Fibroblast of skin of right biceps (primary cell): ENCODE data around the gene HBA1.
"Not testable (repeated sequence)": the region's sequence is repeated elsewhere in the genome, so short reads cannot be mapped to it uniquely, and the experiment has no call there.

Source experiments
- DNase-seq: peaks from one replicate; pipeline ENCODE4 v3.0.0-alpha.2; 2013

The HBA1 gene

DNA sequence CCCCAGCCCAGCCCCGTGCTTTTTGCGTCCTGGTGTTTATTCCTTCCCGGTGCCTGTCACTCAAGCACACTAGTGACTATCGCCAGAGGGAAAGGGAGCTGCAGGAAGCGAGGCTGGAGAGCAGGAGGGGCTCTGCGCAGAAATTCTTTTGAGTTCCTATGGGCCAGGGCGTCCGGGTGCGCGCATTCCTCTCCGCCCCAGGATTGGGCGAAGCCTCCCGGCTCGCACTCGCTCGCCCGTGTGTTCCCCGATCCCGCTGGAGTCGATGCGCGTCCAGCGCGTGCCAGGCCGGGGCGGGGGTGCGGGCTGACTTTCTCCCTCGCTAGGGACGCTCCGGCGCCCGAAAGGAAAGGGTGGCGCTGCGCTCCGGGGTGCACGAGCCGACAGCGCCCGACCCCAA lies 474 bp upstream of the HBA1 start:
- not testable (repeated sequence) for DNase-seq

DNA sequence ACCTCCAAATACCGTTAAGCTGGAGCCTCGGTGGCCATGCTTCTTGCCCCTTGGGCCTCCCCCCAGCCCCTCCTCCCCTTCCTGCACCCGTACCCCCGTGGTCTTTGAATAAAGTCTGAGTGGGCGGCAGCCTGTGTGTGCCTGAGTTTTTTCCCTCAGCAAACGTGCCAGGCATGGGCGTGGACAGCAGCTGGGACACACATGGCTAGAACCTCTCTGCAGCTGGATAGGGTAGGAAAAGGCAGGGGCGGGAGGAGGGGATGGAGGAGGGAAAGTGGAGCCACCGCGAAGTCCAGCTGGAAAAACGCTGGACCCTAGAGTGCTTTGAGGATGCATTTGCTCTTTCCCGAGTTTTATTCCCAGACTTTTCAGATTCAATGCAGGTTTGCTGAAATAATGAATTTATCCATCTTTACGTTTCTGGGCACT lies 928 bp downstream of the HBA1 start:
- no peak for DNase-seq

DNA sequence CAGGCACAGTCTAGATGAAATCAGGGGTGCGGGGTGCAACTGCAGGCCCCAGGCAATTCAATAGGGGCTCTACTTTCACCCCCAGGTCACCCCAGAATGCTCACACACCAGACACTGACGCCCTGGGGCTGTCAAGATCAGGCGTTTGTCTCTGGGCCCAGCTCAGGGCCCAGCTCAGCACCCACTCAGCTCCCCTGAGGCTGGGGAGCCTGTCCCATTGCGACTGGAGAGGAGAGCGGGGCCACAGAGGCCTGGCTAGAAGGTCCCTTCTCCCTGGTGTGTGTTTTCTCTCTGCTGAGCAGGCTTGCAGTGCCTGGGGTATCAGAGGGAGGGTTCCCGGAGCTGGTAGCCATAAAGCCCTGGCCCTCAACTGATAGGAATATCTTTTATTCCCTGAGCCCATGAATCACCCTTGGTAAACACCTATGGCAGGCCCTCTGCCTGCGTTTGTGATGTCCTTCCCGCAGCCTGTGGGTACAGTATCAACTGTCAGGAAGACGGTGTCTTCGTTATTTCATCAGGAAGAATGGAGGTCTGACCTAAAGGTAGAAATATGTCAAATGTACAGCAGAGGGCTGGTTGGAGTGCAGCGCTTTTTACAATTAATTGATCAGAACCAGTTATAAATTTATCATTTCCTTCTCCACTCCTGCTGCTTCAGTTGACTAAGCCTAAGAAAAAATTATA lies 1.6 kb downstream of the HBA1 start:
- no peak for DNase-seq

DNA sequence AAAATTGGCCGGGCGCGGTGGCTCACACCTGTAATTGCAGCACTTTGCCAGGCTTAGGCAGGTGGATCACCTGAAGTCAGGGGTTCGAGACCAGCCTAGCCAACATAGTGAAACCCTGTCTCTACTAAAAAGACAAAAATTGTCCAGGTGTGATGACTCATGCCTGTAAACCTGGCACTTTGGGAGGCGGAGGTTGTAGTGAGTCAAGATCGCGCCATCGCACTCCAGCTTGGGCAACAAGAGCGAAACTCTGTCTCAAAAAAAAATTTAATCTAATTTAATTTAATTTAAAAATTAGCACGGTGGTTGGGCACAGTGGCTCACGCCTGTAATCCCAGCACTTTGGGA lies 2.2 kb downstream of the HBA1 start:
- DNase-seq = no peak

DNA sequence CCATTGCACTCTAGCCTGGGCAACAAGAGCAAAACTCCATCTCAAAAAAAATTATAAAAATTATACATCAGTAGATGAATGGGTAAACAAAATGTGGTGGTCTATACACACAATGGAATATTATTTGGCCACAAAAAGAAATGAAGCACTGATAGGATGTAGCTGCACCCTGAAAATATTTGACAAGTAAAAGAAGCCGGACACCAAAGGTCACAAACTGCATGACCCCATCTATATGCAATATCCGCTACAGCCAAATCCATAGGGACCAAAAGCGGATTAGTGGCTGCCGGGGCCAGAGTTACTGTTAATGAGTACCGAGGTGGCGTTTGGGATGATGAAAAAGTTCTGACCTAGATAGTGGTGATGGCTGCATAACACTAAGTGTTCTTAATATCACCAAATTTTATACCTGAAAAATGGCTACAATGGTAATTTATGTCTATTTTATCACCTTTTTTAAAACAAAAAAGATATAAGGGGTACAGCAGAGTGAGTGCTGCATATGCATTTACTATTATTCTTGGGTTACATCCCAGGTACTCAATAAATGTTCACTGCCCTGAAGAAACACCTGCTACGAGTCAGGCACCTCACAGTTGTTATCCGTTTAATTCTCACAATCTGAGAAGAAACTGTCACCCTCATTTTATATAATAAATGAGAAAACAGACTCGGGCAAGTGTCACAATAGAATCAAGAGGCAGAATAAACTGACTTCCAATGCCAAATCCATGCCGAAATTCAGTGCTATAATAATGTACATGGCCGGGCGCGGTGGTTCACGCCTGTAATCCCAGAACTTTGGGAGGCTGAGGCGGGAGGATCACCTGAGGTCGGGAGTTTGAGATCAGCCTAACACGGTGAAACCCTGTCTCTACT lies 3.0 kb downstream of the HBA1 start:
- no peak for DNase-seq

DNA sequence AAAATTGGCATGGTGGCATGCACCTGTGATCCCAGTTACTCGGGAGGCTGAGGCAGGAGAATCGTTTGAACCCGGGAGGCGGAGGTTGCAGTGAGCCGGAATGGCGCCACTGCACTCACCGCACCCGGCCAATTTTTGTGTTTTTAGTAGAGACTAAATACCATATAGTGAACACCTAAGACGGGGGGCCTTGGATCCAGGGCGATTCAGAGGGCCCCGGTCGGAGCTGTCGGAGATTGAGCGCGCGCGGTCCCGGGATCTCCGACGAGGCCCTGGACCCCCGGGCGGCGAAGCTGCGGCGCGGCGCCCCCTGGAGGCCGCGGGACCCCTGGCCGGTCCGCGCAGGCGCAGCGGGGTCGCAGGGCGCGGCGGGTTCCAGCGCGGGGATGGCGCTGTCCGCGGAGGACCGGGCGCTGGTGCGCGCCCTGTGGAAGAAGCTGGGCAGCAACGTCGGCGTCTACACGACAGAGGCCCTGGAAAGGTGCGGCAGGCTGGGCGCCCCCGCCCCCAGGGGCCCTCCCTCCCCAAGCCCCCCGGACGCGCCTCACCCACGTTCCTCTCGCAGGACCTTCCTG lies 3.7 kb downstream of the HBA1 start, which contains the start of gene HBQ1:
TSS of gene HBQ1 (plus strand) at position 359 of the 575 bp plus-strand sequence. CDS start at position 387, 28 bp downstream.
- DNase-seq = peak; percentile 38

DNA sequence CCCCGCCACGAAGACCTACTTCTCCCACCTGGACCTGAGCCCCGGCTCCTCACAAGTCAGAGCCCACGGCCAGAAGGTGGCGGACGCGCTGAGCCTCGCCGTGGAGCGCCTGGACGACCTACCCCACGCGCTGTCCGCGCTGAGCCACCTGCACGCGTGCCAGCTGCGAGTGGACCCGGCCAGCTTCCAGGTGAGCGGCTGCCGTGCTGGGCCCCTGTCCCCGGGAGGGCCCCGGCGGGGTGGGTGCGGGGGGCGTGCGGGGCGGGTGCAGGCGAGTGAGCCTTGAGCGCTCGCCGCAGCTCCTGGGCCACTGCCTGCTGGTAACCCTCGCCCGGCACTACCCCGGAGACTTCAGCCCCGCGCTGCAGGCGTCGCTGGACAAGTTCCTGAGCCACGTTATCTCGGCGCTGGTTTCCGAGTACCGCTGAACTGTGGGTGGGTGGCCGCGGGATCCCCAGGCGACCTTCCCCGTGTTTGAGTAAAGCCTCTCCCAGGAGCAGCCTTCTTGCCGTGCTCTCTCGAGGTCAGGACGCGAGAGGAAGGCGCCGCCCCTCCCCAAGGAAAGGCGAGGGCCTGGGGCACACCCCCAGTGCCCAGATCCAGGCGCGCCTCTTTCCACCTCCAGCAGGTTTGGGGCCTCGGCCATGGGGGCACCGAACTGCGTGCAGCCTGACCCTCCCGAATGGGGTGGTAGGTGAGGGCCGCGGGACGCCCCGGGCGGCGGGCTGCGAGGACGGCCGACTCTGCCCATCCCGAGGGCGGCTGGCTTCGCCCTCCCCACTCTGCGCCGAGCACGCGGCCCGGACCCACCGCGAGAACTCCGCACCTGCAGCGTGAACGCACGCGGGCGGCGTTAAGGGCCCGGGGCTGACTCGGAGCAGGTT lies 4.4 kb downstream of the HBA1 start:
- peak; percentile 67 for DNase-seq

DNA sequence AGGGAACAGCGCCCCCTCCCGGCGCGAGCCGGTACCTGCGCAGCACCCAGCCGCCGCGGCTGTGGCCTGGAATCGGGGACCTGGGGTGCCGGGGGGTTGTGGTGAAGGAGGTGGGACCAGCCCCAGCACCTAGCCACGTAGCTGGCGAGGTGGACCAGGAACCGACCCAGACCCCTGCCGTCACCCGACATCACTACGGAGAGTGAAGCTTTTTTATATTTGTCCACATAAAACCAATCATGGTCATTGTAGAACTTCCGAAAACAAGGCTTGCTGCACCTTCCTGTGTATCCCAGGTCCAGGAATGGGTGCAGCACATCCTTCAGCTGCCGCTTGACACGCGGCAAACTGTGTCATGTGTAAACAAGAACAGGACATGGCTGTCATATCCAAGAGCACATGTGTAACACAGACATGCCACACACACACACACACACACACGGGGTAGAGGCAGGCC lies 5.1 kb downstream of the HBA1 start:
- peak; percentile 8 for DNase-seq

DNA sequence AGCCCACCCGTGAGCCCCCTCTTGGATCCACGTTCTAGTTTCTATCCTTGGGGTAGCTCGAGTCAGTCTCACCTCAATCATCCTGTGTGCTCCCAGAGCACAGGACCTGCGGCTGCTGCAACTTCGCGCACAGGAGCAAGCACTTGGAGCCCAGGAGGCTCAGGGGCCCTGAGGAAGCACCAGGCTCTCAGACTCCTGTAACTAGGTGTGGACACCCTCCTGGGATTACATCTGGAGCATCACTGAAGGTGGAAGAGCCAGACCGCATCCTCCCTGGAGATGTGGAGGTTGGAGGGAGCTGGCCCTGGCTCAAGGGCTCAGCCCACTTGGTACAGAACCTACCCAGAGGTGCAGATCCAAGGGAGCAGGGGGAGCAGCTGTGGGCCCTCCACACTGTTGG lies 6.5 kb downstream of the HBA1 start:
- DNase-seq = no peak

DNA sequence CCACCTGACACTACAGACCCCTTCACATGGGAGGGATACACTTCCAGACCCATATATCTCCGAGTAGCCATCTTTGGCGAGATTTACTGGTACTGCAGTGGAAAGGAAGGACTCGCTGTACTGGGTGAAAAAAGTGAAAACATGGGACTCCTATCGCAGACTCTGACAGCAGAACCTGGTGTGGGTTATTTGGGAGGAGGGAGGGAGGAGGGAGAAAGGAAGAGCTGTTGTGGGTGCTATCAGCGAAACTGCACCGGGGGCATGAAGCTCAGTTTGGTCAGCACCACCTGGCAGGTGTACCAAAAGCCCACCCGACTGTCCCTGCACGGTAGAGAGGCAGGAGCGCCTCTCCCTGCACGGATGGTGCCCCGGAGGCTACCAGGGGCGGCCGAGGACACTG lies 8.7 kb downstream of the HBA1 start:
- DNase-seq = no peak

DNA sequence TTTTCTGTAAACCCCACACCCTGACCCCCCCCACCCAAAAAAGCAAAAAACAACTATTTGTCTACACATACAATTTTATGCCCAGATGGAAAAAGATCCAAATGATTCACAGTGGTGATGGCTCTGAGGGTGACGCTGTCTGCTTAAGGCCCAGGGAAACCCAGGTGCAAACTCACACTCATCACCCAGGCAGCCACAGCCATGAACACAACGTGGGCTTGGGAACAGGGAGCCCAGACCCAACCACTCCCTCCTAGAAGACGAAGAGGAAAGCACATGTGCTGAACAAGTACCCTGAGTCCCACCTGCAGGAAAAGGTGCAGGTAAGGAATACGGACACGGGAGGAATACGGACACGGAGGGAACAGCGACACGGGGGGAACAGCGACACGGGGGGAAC lies 9.2 kb downstream of the HBA1 start:
- DNase-seq = no peak

DNA sequence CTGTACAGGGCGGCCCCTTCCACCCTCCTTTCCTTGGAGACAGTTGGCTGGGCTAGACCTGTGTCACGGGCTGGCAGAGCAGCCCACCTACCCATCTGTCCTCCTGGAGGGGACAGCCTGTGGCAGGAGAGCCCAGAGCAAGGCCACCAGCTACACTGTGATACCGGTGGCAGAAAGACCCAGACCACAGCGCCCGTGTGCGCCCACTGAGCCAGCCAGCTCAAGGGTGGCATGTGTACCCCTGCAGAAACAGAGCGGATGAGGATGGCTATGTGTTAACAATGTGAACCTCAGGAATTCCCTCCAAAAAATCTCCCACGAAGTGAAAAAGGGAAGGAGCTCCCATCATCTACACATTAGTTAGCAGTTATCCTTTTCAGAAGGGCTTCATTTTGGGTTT lies 10.8 kb downstream of the HBA1 start:
- DNase-seq = no peak

DNA sequence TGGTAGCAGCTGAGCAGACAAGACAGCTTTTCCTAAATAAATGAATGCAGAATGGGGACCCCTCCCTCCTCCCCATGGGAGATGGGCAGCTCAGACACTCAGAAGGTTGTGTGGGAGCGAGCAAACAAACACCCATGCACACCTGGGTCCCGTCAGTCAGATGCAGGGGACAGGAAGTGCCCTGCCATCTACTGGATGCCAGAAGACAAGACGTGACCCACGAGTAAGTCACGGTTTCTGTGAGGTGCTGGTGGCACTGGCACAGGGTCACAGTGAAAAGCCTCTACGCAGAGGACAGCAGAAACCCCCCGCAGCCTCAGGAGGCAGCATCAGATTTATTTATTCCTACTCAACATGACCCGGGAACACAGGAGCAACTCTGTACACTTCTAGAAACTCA lies 12.2 kb downstream of the HBA1 start:
- no peak for DNase-seq

DNA sequence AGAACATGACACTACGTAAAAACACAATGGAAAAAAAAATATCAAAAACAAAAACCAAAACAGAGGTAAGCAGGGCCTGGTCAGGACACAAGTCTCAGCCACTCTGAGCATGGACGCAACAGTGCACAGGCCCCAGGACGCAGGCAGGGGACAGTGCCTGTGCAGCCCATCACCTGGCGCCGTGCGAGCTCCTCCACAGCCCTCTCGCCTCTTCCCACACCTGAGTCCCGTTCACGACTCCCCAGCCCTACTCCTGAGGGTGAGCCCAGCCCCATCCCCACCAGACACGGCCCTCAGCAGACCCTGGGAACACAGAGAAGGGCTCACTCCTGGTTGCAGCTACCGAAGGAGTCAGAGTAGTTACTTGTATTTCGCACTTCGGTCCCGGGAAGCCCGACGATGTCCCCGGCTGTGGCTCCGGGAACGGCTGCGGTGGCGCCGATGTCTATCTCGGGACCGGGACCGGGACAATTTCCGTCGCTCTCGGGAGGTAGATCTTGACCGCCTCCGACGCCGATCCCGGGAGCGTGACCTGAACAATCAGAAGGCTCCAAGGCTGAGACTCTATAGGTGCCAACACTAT lies 13.2 kb downstream of the HBA1 start:
- DNase-seq = no peak

DNA sequence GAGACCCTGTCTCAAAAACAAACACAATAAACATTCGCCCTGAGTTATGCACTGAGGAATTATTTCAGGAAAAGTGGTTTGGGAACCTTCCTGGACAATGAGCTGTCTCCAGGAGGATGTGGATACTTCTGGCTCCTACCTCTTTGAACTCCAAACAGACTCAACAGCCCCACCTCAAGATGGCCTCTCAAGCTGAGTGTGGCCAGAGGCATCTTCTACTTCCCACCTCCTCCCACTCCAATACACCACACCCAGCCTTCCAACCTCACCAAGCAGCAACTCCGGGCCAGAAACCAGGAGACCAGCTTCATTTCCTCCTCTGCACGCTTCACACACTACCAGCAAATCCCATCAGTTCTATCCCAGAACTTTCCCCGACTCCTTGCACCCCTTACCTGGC lies 15.4 kb downstream of the HBA1 start:
- DNase-seq = no peak

DNA sequence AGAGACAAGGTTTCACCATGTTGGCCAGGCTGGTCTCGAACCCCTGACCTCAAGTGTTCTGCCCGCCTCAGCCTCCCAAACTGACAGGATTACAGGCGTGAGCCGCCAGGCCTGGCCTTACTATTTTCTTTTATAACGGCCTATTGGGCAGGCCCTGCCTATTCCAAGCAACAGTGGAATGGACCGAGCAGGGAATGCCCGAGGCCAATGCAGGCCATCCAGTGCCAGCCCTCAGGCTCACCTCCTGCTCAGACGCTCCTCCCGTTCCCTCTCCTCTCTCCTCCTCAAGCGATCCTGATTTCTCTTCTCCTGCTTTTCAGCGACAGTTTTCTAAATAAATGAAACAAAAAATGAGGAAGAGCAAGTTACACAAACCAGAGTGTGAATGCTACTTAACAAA lies 16.2 kb downstream of the HBA1 start:
- DNase-seq = no peak

DNA sequence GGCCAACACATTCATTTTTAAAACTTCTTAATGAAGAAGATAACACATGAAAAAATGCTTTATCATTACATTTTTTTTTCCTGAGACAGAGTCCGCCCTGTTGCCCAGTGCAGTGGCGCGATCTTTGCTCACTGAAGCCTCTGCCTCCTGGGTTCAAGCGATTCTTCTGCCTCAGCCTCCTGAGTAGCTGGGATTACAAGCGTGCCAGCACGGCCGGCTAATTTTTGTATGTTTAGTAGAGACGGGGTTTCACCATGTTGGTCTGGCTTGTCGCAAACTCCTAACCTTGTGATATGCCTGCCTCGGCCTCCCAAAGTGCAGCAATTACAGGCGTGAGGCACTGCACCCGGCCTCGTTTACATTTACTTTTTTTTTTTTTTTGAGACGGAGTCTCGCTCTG lies 17.0 kb downstream of the HBA1 start:
- no peak for DNase-seq

DNA sequence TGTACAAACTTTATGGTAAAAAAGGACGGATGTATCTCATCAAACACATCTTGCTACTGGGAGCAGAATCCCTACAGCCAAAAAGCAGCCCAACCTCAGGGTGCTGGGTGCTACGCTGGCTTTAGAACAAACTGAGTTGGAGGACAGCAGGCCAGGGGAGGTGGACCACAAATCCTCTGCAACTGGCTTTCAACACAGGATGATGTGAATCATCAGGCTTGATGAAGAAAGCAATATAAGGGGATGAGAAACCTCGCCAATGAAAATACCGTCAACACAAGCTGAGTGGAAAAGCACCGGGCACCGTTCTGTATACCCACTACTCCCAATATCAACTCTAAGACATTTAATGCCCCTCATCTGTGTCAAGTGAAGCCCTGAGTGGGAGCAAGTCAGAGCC lies 18.0 kb downstream of the HBA1 start:
- no peak for DNase-seq

DNA sequence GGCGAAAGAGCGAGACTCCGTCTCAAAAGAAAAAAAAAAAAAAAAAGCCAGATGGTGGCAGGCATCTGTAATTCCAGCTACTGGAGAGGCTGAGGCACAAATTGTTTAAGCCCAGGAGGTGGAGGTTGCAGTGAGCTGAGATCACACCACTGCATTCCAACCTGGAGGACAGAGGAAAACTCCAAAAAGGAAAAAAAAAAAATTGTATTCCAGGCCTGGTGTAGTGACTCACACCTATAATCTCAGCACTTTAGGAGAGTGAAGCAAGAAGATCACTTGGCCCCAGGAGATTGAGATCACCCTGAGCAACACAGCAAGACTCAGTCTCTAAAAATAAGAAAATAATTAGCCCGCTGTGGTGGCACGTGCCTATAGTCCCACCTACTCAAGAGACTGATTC lies 23.9 kb downstream of the HBA1 start:
- DNase-seq = peak; percentile 74

DNA sequence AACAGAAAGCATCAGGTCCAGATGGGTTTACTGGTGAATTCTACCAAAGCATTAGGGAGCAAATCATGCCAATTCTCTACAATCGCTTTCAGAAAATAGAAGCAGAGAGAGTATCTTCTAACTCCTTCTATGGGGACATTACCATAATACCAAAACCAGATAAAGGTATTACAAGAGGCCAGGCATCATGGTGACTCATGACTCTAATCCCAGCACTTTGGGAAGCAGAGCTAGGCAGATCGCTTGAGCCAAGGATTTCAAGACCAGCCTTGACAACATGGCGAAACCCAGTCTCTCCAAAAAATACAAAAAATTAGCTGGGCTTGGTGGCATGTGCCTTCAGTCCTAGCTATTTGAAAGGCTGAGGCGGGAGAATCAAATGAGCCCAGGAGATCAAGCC lies 26.8 kb downstream of the HBA1 start:
- no peak for DNase-seq

DNA sequence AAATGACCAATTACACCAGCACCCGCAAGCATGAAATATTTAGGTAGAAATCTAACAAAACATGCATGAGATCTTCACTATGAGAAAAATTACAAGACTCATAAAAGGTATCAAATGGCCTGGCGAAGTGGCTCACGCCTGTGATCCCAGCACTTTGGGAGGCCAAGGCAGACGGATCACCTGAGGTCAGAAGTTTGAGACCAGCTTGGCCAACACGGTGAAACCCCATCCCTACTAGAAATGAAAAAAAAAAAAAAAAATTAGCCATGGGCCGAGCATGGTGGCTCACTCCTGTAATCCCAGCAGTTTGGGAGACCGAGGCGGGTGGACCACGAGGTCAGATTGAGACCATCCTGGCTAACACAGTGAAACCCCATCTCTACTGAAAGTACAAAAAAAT lies 27.6 kb downstream of the HBA1 start:
- DNase-seq = not testable (repeated sequence)

DNA sequence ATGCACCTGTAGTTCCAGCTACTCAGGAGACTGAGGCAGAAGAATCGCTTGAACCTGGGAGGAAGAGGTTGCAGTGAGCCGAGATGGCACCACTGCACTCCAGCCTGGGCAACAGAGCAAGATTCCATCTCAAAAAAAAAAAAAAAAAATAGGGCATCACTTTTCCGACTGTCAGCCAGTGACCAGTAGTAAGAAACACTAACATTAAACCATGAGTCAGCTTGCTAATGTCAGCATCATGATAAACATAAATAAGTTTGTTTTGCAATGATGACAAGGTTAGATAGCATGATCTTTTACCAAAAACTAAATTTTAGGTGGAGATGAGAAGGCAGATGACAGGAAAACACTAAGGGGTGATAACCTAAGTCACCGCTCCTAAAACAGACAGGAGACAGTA lies 32.9 kb downstream of the HBA1 start:
- DNase-seq = not testable (repeated sequence)
